ENCODE measurements around the gene MTMR12. TPM values are rescaled to one million over a fixed set of nuclear protein-coding genes. Genes with fewer than 3 reads are reported as not detected.

MTMR12 gene
- total and polyA plus RNA-seq, 2 of the 13 experiments (the other 11 are each of a cell fraction or from before 2014, with no cell fraction given): 23.4 to 36.6 TPM

- peaks cover 7 to 42% of the 10 kb centered on the region in 2 experiments; a peak in 4 of 5 replicates for H3K36me3 ChIP-seq (replicated peaks in 1 of 2; ENCODE audit: control insufficient read depth in 1 of 2, insufficient read depth in 2 of 2, low read length in 2 of 2)
- ATAC-seq: no peak
- peak overlapping the region; percentile 51 for H3K27ac ChIP-seq (ENCODE audit: extremely low read length, insufficient read depth, low read length)
- peak; percentile 15 for DNase-seq (ENCODE audit: low spot score)
- H3K79me2 ChIP-seq (ENCODE audit: insufficient read depth, low read length): peaks cover 24% of the 10 kb centered on the region
- no peaks in the 10 kb centered on the region for H3K9me3 ChIP-seq (ENCODE audit: low read length)
- no TSS peak for BruUV-seq (replicated peaks)
- intact Hi-C loops (cut with micrococcal nuclease; ENCODE audit: unreplicated experiment) (loop anchor here (5.0 kb wide), 2 partner anchors 40 to 60 kb away; partner anchors contain the start of gene MTMR12), in situ Hi-C loops (cut with HindIII; ENCODE audit: extremely low pct_ligation_motif_present, low pct_unique_long_range_greater_than_20kb) (no loop called here)
- peaks cover 93% of the 10 kb centered on the region for H3K4me1 ChIP-seq (ENCODE audit: insufficient read depth, low read length)
- WGBS (ENCODE audit: low lambda C conversion rate): 97% methylated on average over 2 of the region's 2 CpGs
- CTCF ChIA-PET (ENCODE audit: low intra/inter-chr PET ratio, low total read pairs): no interaction called here
- POLR2A ChIA-PET: interaction anchor here (0.9 to 4.9 kb wide), 4 partner anchors 12 to 56 kb away, joined by 3 to 40 read pairs (median 4); partner anchors contain the start of gene MTMR12
- FAIRE-seq: no peak
- H2AFZ ChIP-seq (ENCODE audit: low read length): no peak overlapping the region
- no peaks in the 10 kb centered on the region for H3K27me3 ChIP-seq (ENCODE audit: control insufficient read depth in 1 of 2, insufficient read depth in 2 of 2, low read length in 2 of 2)
- H3K4me3 ChIP-seq (replicated peaks in 1 of 3; ENCODE audit: insufficient read depth in 1 of 3, low read depth in 2 of 3, low read length in 3 of 3): no peak overlapping the region
- no peak overlapping the region for H3K9ac ChIP-seq (ENCODE audit: insufficient read depth, low read depth, low read length)
- no peaks in the 10 kb centered on the region for H4K20me1 ChIP-seq (ENCODE audit: insufficient read depth, low read length)
- no peak overlapping the region for H3K4me2 ChIP-seq (ENCODE audit: low read depth, low read length)
- TF ChIP-seq HNRNPL (IDR thresholded peaks at IDR 0.05; ENCODE audit: low read depth, low read length): no peak
- TF ChIP-seq, protein P1, sequence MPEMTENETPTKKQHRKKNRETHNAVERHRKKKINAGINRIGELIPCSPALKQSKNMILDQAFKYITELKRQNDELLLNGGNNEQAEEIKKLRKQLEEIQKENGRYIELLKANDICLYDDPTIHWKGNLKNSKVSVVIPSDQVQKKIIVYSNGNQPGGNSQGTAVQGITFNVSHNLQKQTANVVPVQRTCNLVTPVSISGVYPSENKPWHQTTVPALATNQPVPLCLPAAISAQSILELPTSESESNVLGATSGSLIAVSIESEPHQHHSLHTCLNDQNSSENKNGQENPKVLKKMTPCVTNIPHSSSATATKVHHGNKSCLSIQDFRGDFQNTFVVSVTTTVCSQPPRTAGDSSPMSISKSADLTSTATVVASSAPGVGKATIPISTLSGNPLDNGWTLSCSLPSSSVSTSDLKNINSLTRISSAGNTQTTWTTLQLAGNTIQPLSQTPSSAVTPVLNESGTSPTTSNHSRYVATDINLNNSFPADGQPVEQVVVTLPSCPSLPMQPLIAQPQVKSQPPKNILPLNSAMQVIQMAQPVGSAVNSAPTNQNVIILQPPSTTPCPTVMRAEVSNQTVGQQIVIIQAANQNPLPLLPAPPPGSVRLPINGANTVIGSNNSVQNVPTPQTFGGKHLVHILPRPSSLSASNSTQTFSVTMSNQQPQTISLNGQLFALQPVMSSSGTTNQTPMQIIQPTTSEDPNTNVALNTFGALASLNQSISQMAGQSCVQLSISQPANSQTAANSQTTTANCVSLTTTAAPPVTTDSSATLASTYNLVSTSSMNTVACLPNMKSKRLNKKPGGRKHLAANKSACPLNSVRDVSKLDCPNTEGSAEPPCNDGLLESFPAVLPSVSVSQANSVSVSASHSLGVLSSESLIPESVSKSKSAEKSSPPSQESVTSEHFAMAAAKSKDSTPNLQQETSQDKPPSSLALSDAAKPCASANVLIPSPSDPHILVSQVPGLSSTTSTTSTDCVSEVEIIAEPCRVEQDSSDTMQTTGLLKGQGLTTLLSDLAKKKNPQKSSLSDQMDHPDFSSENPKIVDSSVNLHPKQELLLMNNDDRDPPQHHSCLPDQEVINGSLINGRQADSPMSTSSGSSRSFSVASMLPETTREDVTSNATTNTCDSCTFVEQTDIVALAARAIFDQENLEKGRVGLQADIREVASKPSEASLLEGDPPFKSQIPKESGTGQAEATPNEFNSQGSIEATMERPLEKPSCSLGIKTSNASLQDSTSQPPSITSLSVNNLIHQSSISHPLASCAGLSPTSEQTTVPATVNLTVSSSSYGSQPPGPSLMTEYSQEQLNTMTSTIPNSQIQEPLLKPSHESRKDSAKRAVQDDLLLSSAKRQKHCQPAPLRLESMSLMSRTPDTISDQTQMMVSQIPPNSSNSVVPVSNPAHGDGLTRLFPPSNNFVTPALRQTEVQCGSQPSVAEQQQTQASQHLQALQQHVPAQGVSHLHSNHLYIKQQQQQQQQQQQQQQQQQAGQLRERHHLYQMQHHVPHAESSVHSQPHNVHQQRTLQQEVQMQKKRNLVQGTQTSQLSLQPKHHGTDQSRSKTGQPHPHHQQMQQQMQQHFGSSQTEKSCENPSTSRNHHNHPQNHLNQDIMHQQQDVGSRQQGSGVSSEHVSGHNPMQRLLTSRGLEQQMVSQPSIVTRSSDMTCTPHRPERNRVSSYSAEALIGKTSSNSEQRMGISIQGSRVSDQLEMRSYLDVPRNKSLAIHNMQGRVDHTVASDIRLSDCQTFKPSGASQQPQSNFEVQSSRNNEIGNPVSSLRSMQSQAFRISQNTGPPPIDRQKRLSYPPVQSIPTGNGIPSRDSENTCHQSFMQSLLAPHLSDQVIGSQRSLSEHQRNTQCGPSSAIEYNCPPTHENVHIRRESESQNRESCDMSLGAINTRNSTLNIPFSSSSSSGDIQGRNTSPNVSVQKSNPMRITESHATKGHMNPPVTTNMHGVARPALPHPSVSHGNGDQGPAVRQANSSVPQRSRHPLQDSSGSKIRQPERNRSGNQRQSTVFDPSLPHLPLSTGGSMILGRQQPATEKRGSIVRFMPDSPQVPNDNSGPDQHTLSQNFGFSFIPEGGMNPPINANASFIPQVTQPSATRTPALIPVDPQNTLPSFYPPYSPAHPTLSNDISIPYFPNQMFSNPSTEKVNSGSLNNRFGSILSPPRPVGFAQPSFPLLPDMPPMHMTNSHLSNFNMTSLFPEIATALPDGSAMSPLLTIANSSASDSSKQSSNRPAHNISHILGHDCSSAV (CRISPR knock-in tag; IDR thresholded peaks at IDR 0.05; ENCODE audit: borderline replicate concordance): no peak
- TF ChIP-seq HNF4A (CRISPR knock-in tag; IDR thresholded peaks at IDR 0.05): peak; percentile 31; the same call in 1 of the 2 replicates
- 0 out of 2 replicates have a peak, but pooled peaks have one; percentile 19 for TF ChIP-seq TARDBP (CRISPR knock-in tag; IDR thresholded peaks at IDR 0.05)
- TF ChIP-seq ZNF280B (CRISPR knock-in tag; IDR thresholded peaks at IDR 0.05; ENCODE audit: borderline replicate concordance): no peak
- 0 out of 2 replicates have a peak, but pooled peaks have one; percentile 15 for TF ChIP-seq GATAD2A (CRISPR knock-in tag; IDR thresholded peaks at IDR 0.05)
- no peak for TF ChIP-seq KAT8 (CRISPR knock-in tag; IDR thresholded peaks at IDR 0.05)
- TF ChIP-seq ATAD3A (CRISPR knock-in tag; IDR thresholded peaks at IDR 0.05): no peak
- no peak for TF ChIP-seq SNRNP70 (IDR thresholded peaks at IDR 0.05; ENCODE audit: low read depth, low read length)
- no peak for TF ChIP-seq ZNF33A (CRISPR knock-in tag; IDR thresholded peaks at IDR 0.05; ENCODE audit: borderline replicate concordance)
- no peak for TF ChIP-seq SIX1 (CRISPR knock-in tag; IDR thresholded peaks at IDR 0.05; ENCODE audit: borderline replicate concordance)
- TF ChIP-seq TCF12 (IDR thresholded peaks at IDR 0.05): no peak
- no peak for TF ChIP-seq TCF12 (CRISPR knock-in tag; IDR thresholded peaks at IDR 0.05)
- no peak for TF ChIP-seq ZNF44 (CRISPR knock-in tag; IDR thresholded peaks at IDR 0.05)
- no peak for TF ChIP-seq ZNF780A (CRISPR knock-in tag; IDR thresholded peaks at IDR 0.05)
- no peak for TF ChIP-seq POLR2G (IDR thresholded peaks at IDR 0.05; ENCODE audit: low read depth, low read length)
- no peak for TF ChIP-seq ZNF484 (CRISPR knock-in tag; IDR thresholded peaks at IDR 0.05; ENCODE audit: borderline replicate concordance, low read depth)
Measured at GRCh38 chr5:32272746-32273145, 40.0 kb downstream of the MTMR12 start.

All from HepG2 (cell line).